Heart left ventricle (tissue), 16 donors: ENCODE data around the gene ACAP1. TPM values are rescaled to one million over a fixed set of nuclear protein-coding genes. Genes with fewer than 3 reads are reported as not detected.
"Not testable (repeated sequence)": the region's sequence is repeated elsewhere in the genome, so short reads cannot be mapped to it uniquely, and the experiment has no call there.

Experiments
- ATAC-seq, 4 donors: fragments of 200-7000 bp; cut with Tn5 transposase; one replicate each; pipeline ENCODE4 v1.9.1; 2020 to 2022; ENCODE audit warnings: moderate library complexity in 4 of 4, mild to moderate bottlenecking in 3 of 4, moderate number of reproducible peaks in 1 of 4
- DNase-seq, 5 donors: peaks; one replicate each; pipeline ENCODE4 v3.0.0-alpha.2; 2020
- H3K27ac ChIP-seq, 12 donors: fragments of 200-600 bp; sonication (generic) in 4 of 12; one replicate each; pipeline versions ENCODE4 v1.5.0 to v1.8.0; 2016 to 2022; ENCODE audit warnings: mild to moderate bottlenecking in 2 of 12
- H3K27me3 ChIP-seq, 9 donors: fragments of 200-600 bp; sonication (generic) in 2 of 9; one replicate each; pipeline versions ENCODE4 v1.5.1 to v1.8.0; 2016 to 2022; ENCODE audit warnings: mild to moderate bottlenecking in 3 of 9
- H3K36me3 ChIP-seq, 9 donors: fragments of 200-600 bp; sonication (generic) in 2 of 9; one replicate each; pipeline versions ENCODE4 v1.5.0 to v1.8.0; 2018 to 2022; ENCODE audit warnings: mild to moderate bottlenecking in 2 of 9
- H3K4me1 ChIP-seq, 12 donors: fragments of 200-600 bp; sonication (generic) in 4 of 12; one replicate each; pipeline versions ENCODE4 v1.5.0 to v1.8.0; 2016 to 2022; ENCODE audit warnings: mild to moderate bottlenecking in 3 of 12
- H3K4me3 ChIP-seq, 12 donors: fragments of 200-600 bp; sonication (generic) in 4 of 12; one replicate each; pipeline versions ENCODE4 v1.5.0 to v1.8.0; 2017 to 2022; ENCODE audit warnings: mild to moderate bottlenecking in 9 of 12, moderate library complexity in 4 of 12
- H3K9me3 ChIP-seq, 12 donors: fragments of 200-600 bp; sonication (generic) in 4 of 12; one replicate each; pipeline versions ENCODE4 v1.5.0 to v1.8.0; 2016 to 2022; ENCODE audit warnings: mild to moderate bottlenecking in 1 of 12
- POLR2A ChIP-seq, 2 donors: fragments of 450-650 bp; IDR thresholded peaks; one replicate each; pipeline ENCODE4 v1.6.1; 2017; ENCODE audit warnings: antibody characterized with exemption in 2 of 2, mild to moderate bottlenecking in 2 of 2, moderate library complexity in 2 of 2
- WGBS, 4 donors: extraction: QIAGEN DNeasy Blood & Tissue Kit in 2 of 4; methylation state at CpG; one replicate each; pipeline versions ENCODE4 v1.1.5 to v1.1.7; 2013 to 2018; 5-methylcytosine and 5-hydroxymethylcytosine counted together
- intact Hi-C, 10 donors: fragments of 100-400 bp; cut with DNase I; formaldehyde crosslinking; loops; one replicate each; pipeline versions ENCODE4 v1.11.1 to v1.14.2; 2022
- polyA plus RNA-seq, 2 donors: library from polyadenylated mRNA; stranded (reverse); fragments of 200-250 nt; gene quantifications; one replicate each; pipeline ENCODE4 v1.2.3, GENCODE V29; 2013
- total RNA-seq, 9 donors: library from RNA; depleted of rRNA in 2 of 9; stranded (reverse); fragments of >200 nt in 2 of 9; fragmentation: NEBNext Ultra II Directional in 3 of 9; extraction: Animal tissue kit (Norgen Biotek cat#: 25700) in 3 of 9; gene quantifications; one replicate each; pipeline versions ENCODE4 v1.1.0 to v1.2.4, GENCODE V29; 2016 to 2023
- TF ChIP-seq, protein P1 (sequence below), 12 donors: fragments of 200-600 bp; sonication (generic) in 4 of 12; IDR thresholded peaks; one replicate each; pipeline versions ENCODE4 v1.5.0 to v1.8.0; 2018 to 2022; ENCODE audit warnings: antibody characterized with exemption in 12 of 12, mild to moderate bottlenecking in 5 of 12
- donor health status: ischemic (EF 13 %, LVEDD 7.1; RV severe dilation, severe dysfunction).
- donor health status: healthy with polysubstance abuse.
- donor health status: DM: no; HTN: yes; CAD: no.
- donor health status: DM: no; HTN: no; CAD: no.
- donor health status: ischemic (EF 25% LVEDD 6.9; RV normal size, moderate dysfunction).
- donor health status: ischemic (EF 25% LVEDD 5.7; RV mildly dilated, moderate dysfunction).
- donor health status: healthy.
- donor health status: DM: yes; HTN: yes; CAD: no.
- donor health status: ischemic (EF 35%, LVEDD 5.7; RV mildly dilated, moderate dysfunction).
- donor health status: nonischemic (EF 11% LVEDD 7.7; RV severe dilation, severe dysfunction).
- donor health status: DM: yes; HTN: yes; CAD: no.
- donor health status: PGD.
- donor health status: ischemic (EF 29% LVEDD 5.4; RV normal size, mild dysfunction).
- donor health status: nonischemic (EF 23%, LVEDD 6.1; RV moderate dilation, normal function).

The ACAP1 gene
- total and polyA plus RNA-seq, 11 donors = 0.88 to 24.2 (median 9.0) TPM

DNA sequence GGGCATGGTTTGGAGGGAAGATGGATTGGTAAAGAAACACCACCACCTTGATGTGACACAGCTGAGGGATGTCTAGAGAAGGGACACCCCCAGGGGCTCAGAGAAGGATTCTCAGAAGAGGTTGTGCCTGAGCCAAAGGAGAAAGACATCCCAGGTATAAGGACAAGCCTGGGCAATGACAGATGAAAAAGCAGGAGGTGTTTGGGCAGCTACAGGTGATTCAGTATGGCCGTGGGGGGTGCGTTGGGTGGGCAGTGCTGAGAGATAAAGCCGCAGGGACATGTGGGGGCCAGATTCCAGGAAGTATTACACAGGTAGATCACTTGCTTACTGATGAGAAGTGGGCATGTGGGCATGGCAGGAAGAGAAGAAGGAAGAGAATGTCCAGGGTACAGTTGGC, 25.6 kb downstream of the ACAP1 start:
- no peak overlapping the region for H3K4me3 ChIP-seq
- H3K9me3 ChIP-seq = no peaks in the 10 kb centered on the region
- no peak for TF ChIP-seq POLR2A (IDR thresholded peaks at IDR 0.05)
- TF ChIP-seq, protein P1, sequence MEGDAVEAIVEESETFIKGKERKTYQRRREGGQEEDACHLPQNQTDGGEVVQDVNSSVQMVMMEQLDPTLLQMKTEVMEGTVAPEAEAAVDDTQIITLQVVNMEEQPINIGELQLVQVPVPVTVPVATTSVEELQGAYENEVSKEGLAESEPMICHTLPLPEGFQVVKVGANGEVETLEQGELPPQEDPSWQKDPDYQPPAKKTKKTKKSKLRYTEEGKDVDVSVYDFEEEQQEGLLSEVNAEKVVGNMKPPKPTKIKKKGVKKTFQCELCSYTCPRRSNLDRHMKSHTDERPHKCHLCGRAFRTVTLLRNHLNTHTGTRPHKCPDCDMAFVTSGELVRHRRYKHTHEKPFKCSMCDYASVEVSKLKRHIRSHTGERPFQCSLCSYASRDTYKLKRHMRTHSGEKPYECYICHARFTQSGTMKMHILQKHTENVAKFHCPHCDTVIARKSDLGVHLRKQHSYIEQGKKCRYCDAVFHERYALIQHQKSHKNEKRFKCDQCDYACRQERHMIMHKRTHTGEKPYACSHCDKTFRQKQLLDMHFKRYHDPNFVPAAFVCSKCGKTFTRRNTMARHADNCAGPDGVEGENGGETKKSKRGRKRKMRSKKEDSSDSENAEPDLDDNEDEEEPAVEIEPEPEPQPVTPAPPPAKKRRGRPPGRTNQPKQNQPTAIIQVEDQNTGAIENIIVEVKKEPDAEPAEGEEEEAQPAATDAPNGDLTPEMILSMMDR (IDR thresholded peaks at IDR 0.05) = no peak
- no peak for ATAC-seq
- DNase-seq = no peak
- no peaks in the 10 kb centered on the region for H3K27me3 ChIP-seq
- intact Hi-C loops = loop anchor here in 1 of 10 donors (10.0 kb wide), 1 partner anchor 143 kb away; no protein-coding TSS in a partner anchor
- H3K27ac ChIP-seq = no peak overlapping the region
- 54 to 69% (median 62%) methylated on average over 3 of the region's 3 CpGs for WGBS, 4 donors
- H3K4me1 ChIP-seq = no peaks in the 10 kb centered on the region
- no peaks in the 10 kb centered on the region for H3K36me3 ChIP-seq

DNA sequence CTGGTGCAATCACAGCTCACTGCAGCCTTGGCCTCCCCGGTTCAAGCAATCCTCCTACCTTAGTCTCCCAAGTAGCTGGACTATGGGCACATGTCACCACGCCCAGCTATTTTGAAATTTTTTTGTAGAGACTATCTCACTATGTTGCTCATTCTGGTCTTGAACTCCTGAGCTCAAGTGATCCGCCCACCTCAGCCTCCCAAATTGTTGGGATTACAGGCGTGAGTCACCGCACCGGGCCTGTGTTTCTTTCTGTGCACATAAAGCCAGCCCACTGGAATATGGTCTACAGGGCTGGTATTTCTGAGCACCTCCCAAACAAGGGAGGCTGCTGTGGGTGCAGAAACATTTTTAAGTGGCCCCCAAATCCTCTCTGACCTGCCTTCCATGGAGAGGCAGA, 27.0 kb downstream of the ACAP1 start:
- no peak for TF ChIP-seq POLR2A (IDR thresholded peaks at IDR 0.05)
- TF ChIP-seq, protein P1 (IDR thresholded peaks at IDR 0.05) = no peak
- no peaks in the 10 kb centered on the region for H3K4me1 ChIP-seq
- H3K9me3 ChIP-seq = no peaks in the 10 kb centered on the region
- H3K4me3 ChIP-seq = no peak overlapping the region
- DNase-seq (no peak), ATAC-seq (no peak)
- no peak overlapping the region for H3K27ac ChIP-seq
- H3K27me3 ChIP-seq = no peaks in the 10 kb centered on the region
- intact Hi-C loops = loop anchor here in 1 of 10 donors (10.0 kb wide), 1 partner anchor 141 kb away; no protein-coding TSS in a partner anchor
- WGBS, 4 donors = 90 to 99% (median 95%) methylated on average over 3 to 6 of the region's 6 CpGs
- H3K36me3 ChIP-seq = no peaks in the 10 kb centered on the region

DNA sequence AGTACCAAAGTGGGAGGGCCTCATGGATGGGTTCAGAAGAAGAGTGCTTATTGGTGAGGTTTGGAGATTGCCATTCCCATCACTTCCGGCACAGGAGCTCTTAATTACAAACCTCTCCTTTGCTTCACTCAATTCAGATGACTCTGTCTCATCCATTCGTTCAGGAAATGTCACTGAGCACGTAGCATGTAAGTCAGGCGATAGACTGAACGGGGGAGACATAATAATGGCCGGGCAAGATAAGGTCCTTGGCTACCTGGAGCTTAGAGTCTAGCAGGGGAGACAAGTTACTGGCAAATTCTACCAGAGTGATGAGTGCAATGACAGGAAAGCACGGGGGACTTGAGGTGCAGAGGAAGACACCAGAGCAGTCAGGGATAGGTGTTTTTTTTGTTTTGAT, 29.6 kb downstream of the ACAP1 start:
- not testable (repeated sequence) for H3K9me3 ChIP-seq, H3K27ac ChIP-seq, H3K4me3 ChIP-seq, H3K27me3 ChIP-seq, H3K4me1 ChIP-seq, H3K36me3 ChIP-seq, DNase-seq, ATAC-seq
- WGBS, 4 donors = 81 to 89% (median 87%) methylated on average over 6 to 7 of the region's 7 CpGs
- intact Hi-C loops = loop anchor here in 1 of 10 donors (10.0 kb wide), 1 partner anchor 139 kb away; no protein-coding TSS in a partner anchor

DNA sequence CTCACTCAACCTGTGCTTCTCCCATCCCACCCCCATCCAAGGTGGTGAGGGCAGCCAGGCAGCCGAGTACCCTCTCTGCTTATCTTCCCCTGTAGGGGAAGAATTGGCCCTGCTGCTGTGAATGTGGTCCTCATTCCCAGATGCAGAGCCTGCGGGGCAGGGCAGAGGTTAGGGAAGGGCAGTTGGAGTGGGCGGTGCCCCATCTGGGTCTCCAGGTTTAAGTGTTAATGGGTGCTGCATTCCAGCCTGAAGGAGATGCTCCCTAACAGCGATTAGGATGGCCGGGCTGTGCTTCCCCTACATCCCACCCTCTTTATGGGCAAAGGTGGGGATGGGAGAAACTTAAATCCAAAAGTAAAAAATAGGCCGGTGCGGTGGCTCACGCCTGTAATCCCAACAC, 30.8 kb downstream of the ACAP1 start:
- intact Hi-C loops = loop anchor here in 1 of 10 donors (10.0 kb wide), 1 partner anchor 138 kb away; no protein-coding TSS in a partner anchor
- Histone ChIP-seq H3K4me1 (no peaks in the 10 kb centered on the region), H3K27me3 (peaks cover 0 to 3% (median 0%) of the 10 kb centered on the region in 9 donors), H3K4me3 (no peak overlapping the region), H3K27ac (no peak overlapping the region), H3K36me3 (no peaks in the 10 kb centered on the region), H3K9me3 (no peaks in the 10 kb centered on the region)
- TF ChIP-seq, protein P1 (IDR thresholded peaks at IDR 0.05) = no peak
- TF ChIP-seq POLR2A (IDR thresholded peaks at IDR 0.05) = no peak
- DNase-seq = no peak
- ATAC-seq = no peak
- WGBS, 4 donors = 75 to 82% (median 79%) methylated on average over 7 to 8 of the region's 8 CpGs
